ENCODE results near the gene KRT34. TPM values are rescaled to one million over a fixed set of nuclear protein-coding genes. Genes with fewer than 3 reads are reported as not detected.

KRT34 gene
- total RNA-seq, 1 experiment from 2014 or later: not detected

GRCh38 chr17:41417127-41417526 lies 35.0 kb upstream of the KRT34 start (continued):
- TF ChIP-seq SIN3A (IDR thresholded peaks at IDR 0.05; ENCODE audit: low read depth) (no peak), JUND (IDR thresholded peaks at IDR 0.05) (no peak)

GRCh38 chr17:41416479-41416878 lies 34.4 kb upstream of the KRT34 start:
- Histone ChIP-seq H3K79me2 (ENCODE audit: insufficient read depth, low read length) (no peaks in the 10 kb centered on the region), H3K36me3 (ENCODE audit: control insufficient read depth in 1 of 2, insufficient read depth in 2 of 2, low read length in 2 of 2) (no peaks in the 10 kb centered on the region), H3K4me1 (ENCODE audit: control insufficient read depth in 1 of 2, insufficient read depth in 2 of 2, low read length in 2 of 2) (peaks cover 15 to 44% of the 10 kb centered on the region in 2 experiments), H3K9me3 (ENCODE audit: control insufficient read depth in 1 of 2, insufficient read depth in 1 of 2, low read depth in 1 of 2, low read length in 2 of 2) (no peaks in the 10 kb centered on the region), H3K9me2 (ENCODE audit: insufficient read depth) (no peaks in the 10 kb centered on the region), H3K9ac (ENCODE audit: low read length) (no peak overlapping the region), H4K20me1 (ENCODE audit: insufficient read depth) (no peaks in the 10 kb centered on the region), H3K4me2 (ENCODE audit: low read length) (no peak overlapping the region), H2AFZ (ENCODE audit: low read depth, low read length, poor library complexity, severe bottlenecking) (no peak overlapping the region), H3K27ac (ENCODE audit: low read depth, low read length) (no peak overlapping the region), H3K27me3 (ENCODE audit: insufficient read depth, low read length) (no peaks in the 10 kb centered on the region), H3K4me3 (replicated peaks in 1 of 2; ENCODE audit: low read depth in 1 of 2, low read length in 2 of 2) (no peak overlapping the region)
- CTCF ChIA-PET: no interaction called here
- no peak for TF ChIP-seq SP1 (IDR thresholded peaks at IDR 0.05; ENCODE audit: low read depth)
- TF ChIP-seq RAD21 (IDR thresholded peaks at IDR 0.05; ENCODE audit: low read depth): no peak
- no peak for TF ChIP-seq EZH2 (IDR thresholded peaks at IDR 0.05)
- no peak for TF ChIP-seq EZH2phosphoT487 (IDR thresholded peaks at IDR 0.05; ENCODE audit: borderline replicate concordance)
- no peak for TF ChIP-seq ATF3 (IDR thresholded peaks at IDR 0.05)
- no peak for TF ChIP-seq SRF (IDR thresholded peaks at IDR 0.05; ENCODE audit: low read depth)
- no peak for TF ChIP-seq JUND (IDR thresholded peaks at IDR 0.05)
- no peak for TF ChIP-seq MAX (IDR thresholded peaks at IDR 0.05)
- TF ChIP-seq FOSL1 (IDR thresholded peaks at IDR 0.05; ENCODE audit: low read depth): no peak
- no peak for TF ChIP-seq EGR1 (IDR thresholded peaks at IDR 0.05; ENCODE audit: low read depth)
- DNase-seq (ENCODE audit: low read depth, low spot score) (no peak), ATAC-seq (no peak)
- RAD21 ChIA-PET (ENCODE audit: low non-redundant PET in 1 of 2, low total read pairs in 2 of 2, uncharacterized antibody in 2 of 2, unreplicated experiment in 2 of 2): no interaction called here
- POLR2A ChIA-PET: no interaction called here
- BruUV-seq (replicated peaks): no TSS peak
- intact Hi-C loops (cut with micrococcal nuclease): loop anchor here (10.0 kb wide), 1 partner anchor 78 kb away; no protein-coding TSS in a partner anchor

All from HCT116 (cell line).